ENCODE results near the gene DIDO1. TPM values are rescaled to one million over a fixed set of nuclear protein-coding genes. Genes with fewer than 3 reads are reported as not detected.

Gene DIDO1
- total RNA-seq, 1 experiment from 2014 or later = 85.9 TPM

GRCh38 chr20:62944746-62945145, 18.4 kb upstream of the DIDO1 start:
- Histone ChIP-seq H3K27ac (ENCODE audit: insufficient read length, low read depth, low read length) (no peak overlapping the region), H4K20me1 (ENCODE audit: control insufficient read depth, insufficient read depth, insufficient read length) (no peaks in the 10 kb centered on the region), H3K18ac (ENCODE audit: insufficient read length, low read depth, low read length) (no peak overlapping the region), H2BK20ac (ENCODE audit: low read depth, low read length, poor library complexity, severe bottlenecking) (no peak overlapping the region), H4K8ac (replicated peaks; ENCODE audit: insufficient read length, low read depth, low read length) (no peak overlapping the region), H2BK120ac (ENCODE audit: low read depth, low read length, poor library complexity, severe bottlenecking) (no peak overlapping the region), H3K9me3 (ENCODE audit: control insufficient read depth, low read depth, low read length) (no peaks in the 10 kb centered on the region), H3K4ac (ENCODE audit: low read depth, low read length) (no peak overlapping the region), H3K79me1 (ENCODE audit: insufficient read depth, low read depth, low read length, poor library complexity, severe bottlenecking) (no peaks in the 10 kb centered on the region), H2BK12ac (ENCODE audit: insufficient read length, low read depth, low read length) (no peak overlapping the region), H2AFZ (ENCODE audit: low read length) (no peak overlapping the region), H4K5ac (ENCODE audit: insufficient read length, low read depth, low read length) (no peak overlapping the region), H3K27me3 (ENCODE audit: insufficient read depth, low read length) (no peaks in the 10 kb centered on the region), H3K56ac (ENCODE audit: insufficient read length, low read depth, low read length) (no peak overlapping the region), H3T11ph (ENCODE audit: low read length) (no peak overlapping the region), H3K79me2 (ENCODE audit: insufficient read depth, low read length) (peaks cover 18% of the 10 kb centered on the region; the same call in 1 of the 2 replicates), H4K91ac (ENCODE audit: insufficient read length, low read depth, low read length) (no peak overlapping the region), H2AK5ac (ENCODE audit: insufficient read length, low read length) (no peak overlapping the region), H3K4me1 (ENCODE audit: insufficient read depth, low read length) (no peaks in the 10 kb centered on the region; the same call in 1 of the 2 replicates), H2BK15ac (ENCODE audit: low read depth, low read length) (no peak overlapping the region), H3K23me2 (ENCODE audit: insufficient read length, low read depth, low read length, poor library complexity, severe bottlenecking) (no peaks in the 10 kb centered on the region), H2BK5ac (ENCODE audit: insufficient read length, low read length) (no peak overlapping the region), H3K14ac (ENCODE audit: insufficient read depth, low read length) (no peak overlapping the region), H3K9ac (ENCODE audit: extremely low read depth, insufficient read length, low read length) (no peak overlapping the region), H3K4me2 (ENCODE audit: insufficient read depth, insufficient read length, low read length) (no peak overlapping the region), H3K23ac (ENCODE audit: insufficient read length, low read depth, low read length) (no peak overlapping the region)
- no peak for TF ChIP-seq CTCF (conservative IDR thresholded peaks at IDR 0.05)
- Mint-ChIP-seq H3K36me3 (ENCODE audit: insufficient read depth in 1 of 3, low read depth in 3 of 3) (peaks cover 51 to 91% (median 83%) of the 10 kb centered on the region in 3 experiments; a peak in 6 of 7 replicates), H3K9me3 (no peaks in the 10 kb centered on the region), H3K4me3 (no peak overlapping the region), H3K27ac (peak overlapping the region in 1 of 3 experiments; percentile 7; a peak in 1 of 7 replicates), H3K4me1 (peaks cover 2% of the 10 kb centered on the region in 2 experiments; a peak in 2 of 4 replicates), H3K27me3 (ENCODE audit: low read depth) (no peaks in the 10 kb centered on the region)
- DNase-seq = no peak
- no CpG with 5 or more reads among the region's 10 CpGs for WGBS (ENCODE audit: extremely low coverage, insufficient read length, low lambda C conversion rate)
